ENCODE measurements around the gene TRAF5.

DNA sequence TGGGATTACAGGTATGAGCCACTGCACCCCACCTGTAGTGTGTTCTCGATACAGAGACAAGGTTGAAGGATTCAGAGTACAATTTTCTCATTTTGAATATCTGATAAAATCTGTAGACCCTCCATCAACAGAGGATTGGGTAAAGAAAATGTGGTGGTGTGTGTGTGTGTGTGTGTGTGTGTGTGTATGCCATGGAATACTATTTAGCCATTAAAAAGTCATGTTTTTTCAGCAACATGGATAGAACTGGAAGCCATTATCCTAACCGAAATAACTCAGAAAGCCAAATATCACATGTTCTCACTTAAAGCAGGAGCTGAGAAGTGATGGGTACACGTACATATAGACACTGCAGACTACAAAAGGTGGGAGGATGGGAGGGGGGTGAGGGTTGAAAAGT, 57.9 kb downstream of the TRAF5 start:
- TF ChIP-seq, protein P1, sequence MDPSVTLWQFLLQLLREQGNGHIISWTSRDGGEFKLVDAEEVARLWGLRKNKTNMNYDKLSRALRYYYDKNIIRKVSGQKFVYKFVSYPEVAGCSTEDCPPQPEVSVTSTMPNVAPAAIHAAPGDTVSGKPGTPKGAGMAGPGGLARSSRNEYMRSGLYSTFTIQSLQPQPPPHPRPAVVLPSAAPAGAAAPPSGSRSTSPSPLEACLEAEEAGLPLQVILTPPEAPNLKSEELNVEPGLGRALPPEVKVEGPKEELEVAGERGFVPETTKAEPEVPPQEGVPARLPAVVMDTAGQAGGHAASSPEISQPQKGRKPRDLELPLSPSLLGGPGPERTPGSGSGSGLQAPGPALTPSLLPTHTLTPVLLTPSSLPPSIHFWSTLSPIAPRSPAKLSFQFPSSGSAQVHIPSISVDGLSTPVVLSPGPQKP (IDR thresholded peaks at IDR 0.05; ENCODE audit: borderline replicate concordance, low read depth, low read length) = no peak
- no peak for TF ChIP-seq POLR2A (IDR thresholded peaks at IDR 0.05; ENCODE audit: low read depth, low read length)
- TF ChIP-seq RFX5 (IDR thresholded peaks at IDR 0.05; ENCODE audit: low read depth, low read length) = no peak
- TF ChIP-seq, protein P2, sequence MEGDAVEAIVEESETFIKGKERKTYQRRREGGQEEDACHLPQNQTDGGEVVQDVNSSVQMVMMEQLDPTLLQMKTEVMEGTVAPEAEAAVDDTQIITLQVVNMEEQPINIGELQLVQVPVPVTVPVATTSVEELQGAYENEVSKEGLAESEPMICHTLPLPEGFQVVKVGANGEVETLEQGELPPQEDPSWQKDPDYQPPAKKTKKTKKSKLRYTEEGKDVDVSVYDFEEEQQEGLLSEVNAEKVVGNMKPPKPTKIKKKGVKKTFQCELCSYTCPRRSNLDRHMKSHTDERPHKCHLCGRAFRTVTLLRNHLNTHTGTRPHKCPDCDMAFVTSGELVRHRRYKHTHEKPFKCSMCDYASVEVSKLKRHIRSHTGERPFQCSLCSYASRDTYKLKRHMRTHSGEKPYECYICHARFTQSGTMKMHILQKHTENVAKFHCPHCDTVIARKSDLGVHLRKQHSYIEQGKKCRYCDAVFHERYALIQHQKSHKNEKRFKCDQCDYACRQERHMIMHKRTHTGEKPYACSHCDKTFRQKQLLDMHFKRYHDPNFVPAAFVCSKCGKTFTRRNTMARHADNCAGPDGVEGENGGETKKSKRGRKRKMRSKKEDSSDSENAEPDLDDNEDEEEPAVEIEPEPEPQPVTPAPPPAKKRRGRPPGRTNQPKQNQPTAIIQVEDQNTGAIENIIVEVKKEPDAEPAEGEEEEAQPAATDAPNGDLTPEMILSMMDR (conservative IDR thresholded peaks at IDR 0.05; ENCODE audit: low read depth, low read length) = no peak
- no peak for TF ChIP-seq RAD21 (IDR thresholded peaks at IDR 0.05; ENCODE audit: low read length)
- TF ChIP-seq MAFK (IDR thresholded peaks at IDR 0.05; ENCODE audit: low read depth, low read length) = no peak
- TF ChIP-seq MAZ (IDR thresholded peaks at IDR 0.05; ENCODE audit: borderline replicate concordance, low read depth, low read length) = no peak
- TF ChIP-seq FOS (IDR thresholded peaks at IDR 0.05; ENCODE audit: low read depth, low read length) = no peak
